Measurements from ENCODE around the gene SC5D.

DNA sequence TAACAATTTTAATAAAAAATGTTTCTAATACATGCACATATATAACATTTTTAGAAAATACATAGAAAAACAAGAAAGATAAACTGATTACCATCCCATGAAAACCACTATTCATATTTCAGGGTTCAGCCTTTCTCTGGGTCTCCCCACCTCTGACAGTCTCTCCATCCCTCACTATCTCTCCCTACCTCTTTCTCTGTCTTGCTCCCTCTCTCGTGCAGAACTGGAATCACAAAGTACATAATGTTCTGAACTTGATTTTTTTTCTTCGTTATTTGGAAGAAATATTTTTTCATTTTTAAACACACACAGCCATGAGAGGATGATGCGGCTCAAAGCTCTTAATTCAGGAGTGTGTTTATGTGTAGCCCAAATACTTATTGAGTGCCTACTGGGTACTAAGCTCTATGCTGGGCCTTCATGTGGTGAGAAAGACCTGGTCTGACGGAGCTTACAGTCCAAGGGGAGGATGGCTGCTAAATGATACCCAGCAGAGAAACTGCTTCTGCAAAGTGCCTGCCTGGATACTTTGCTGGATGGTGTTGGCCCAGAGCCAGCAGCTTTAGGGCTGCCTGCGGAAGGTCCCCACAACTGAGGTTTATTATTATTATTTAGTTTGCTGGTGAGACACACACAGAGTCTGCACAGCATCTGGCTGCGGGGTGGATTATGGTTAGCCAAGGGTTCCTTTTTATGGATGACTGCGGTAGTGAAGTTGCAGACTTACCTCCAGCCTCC, 42.6 kb downstream of the SC5D start:
- no peak for TF ChIP-seq POLR2A (IDR thresholded peaks at IDR 0.05; ENCODE audit: low read length)
- TF ChIP-seq, protein P1, sequence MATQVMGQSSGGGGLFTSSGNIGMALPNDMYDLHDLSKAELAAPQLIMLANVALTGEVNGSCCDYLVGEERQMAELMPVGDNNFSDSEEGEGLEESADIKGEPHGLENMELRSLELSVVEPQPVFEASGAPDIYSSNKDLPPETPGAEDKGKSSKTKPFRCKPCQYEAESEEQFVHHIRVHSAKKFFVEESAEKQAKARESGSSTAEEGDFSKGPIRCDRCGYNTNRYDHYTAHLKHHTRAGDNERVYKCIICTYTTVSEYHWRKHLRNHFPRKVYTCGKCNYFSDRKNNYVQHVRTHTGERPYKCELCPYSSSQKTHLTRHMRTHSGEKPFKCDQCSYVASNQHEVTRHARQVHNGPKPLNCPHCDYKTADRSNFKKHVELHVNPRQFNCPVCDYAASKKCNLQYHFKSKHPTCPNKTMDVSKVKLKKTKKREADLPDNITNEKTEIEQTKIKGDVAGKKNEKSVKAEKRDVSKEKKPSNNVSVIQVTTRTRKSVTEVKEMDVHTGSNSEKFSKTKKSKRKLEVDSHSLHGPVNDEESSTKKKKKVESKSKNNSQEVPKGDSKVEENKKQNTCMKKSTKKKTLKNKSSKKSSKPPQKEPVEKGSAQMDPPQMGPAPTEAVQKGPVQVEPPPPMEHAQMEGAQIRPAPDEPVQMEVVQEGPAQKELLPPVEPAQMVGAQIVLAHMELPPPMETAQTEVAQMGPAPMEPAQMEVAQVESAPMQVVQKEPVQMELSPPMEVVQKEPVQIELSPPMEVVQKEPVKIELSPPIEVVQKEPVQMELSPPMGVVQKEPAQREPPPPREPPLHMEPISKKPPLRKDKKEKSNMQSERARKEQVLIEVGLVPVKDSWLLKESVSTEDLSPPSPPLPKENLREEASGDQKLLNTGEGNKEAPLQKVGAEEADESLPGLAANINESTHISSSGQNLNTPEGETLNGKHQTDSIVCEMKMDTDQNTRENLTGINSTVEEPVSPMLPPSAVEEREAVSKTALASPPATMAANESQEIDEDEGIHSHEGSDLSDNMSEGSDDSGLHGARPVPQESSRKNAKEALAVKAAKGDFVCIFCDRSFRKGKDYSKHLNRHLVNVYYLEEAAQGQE (IDR thresholded peaks at IDR 0.05) = no peak
- TF ChIP-seq MAFK (IDR thresholded peaks at IDR 0.05; ENCODE audit: partially characterized antibody) = no peak
- TF ChIP-seq RFX5 (IDR thresholded peaks at IDR 0.05) = no peak
- no peak for TF ChIP-seq RAD21 (conservative IDR thresholded peaks at IDR 0.05 in 1 of 2, IDR thresholded peaks at IDR 0.05 in 1 of 2)
- no peak for TF ChIP-seq ZNF302 (CRISPR knock-in tag; IDR thresholded peaks at IDR 0.05)
- TF ChIP-seq JUN (IDR thresholded peaks at IDR 0.05) = no peak
- TF ChIP-seq, protein P2, sequence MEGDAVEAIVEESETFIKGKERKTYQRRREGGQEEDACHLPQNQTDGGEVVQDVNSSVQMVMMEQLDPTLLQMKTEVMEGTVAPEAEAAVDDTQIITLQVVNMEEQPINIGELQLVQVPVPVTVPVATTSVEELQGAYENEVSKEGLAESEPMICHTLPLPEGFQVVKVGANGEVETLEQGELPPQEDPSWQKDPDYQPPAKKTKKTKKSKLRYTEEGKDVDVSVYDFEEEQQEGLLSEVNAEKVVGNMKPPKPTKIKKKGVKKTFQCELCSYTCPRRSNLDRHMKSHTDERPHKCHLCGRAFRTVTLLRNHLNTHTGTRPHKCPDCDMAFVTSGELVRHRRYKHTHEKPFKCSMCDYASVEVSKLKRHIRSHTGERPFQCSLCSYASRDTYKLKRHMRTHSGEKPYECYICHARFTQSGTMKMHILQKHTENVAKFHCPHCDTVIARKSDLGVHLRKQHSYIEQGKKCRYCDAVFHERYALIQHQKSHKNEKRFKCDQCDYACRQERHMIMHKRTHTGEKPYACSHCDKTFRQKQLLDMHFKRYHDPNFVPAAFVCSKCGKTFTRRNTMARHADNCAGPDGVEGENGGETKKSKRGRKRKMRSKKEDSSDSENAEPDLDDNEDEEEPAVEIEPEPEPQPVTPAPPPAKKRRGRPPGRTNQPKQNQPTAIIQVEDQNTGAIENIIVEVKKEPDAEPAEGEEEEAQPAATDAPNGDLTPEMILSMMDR (IDR thresholded peaks at IDR 0.05) = no peak
- no peak for TF ChIP-seq CBX8 (IDR thresholded peaks at IDR 0.05)
- TF ChIP-seq, protein P3, sequence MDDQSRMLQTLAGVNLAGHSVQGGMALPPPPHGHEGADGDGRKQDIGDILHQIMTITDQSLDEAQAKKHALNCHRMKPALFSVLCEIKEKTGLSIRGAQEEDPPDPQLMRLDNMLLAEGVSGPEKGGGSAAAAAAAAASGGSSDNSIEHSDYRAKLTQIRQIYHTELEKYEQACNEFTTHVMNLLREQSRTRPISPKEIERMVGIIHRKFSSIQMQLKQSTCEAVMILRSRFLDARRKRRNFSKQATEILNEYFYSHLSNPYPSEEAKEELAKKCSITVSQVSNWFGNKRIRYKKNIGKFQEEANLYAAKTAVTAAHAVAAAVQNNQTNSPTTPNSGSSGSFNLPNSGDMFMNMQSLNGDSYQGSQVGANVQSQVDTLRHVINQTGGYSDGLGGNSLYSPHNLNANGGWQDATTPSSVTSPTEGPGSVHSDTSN (IDR thresholded peaks at IDR 0.05) = no peak
- no peak for TF ChIP-seq NR3C1 (IDR thresholded peaks at IDR 0.05)
- TF ChIP-seq, protein P4, sequence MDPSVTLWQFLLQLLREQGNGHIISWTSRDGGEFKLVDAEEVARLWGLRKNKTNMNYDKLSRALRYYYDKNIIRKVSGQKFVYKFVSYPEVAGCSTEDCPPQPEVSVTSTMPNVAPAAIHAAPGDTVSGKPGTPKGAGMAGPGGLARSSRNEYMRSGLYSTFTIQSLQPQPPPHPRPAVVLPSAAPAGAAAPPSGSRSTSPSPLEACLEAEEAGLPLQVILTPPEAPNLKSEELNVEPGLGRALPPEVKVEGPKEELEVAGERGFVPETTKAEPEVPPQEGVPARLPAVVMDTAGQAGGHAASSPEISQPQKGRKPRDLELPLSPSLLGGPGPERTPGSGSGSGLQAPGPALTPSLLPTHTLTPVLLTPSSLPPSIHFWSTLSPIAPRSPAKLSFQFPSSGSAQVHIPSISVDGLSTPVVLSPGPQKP (IDR thresholded peaks at IDR 0.05; ENCODE audit: low read depth, low read length) = no peak
- TF ChIP-seq POLR2AphosphoS2 (conservative IDR thresholded peaks at IDR 0.05; ENCODE audit: low read length) = no peak
